Astrocyte of the cerebellum (primary cell): ENCODE data around the gene ANKS6.

ENCODE experiments used
- DNase-seq: peaks from one replicate; pipeline ENCODE4 v3.0.0-alpha.2; 2011; ENCODE audit warnings: low read depth
- H3K4me3 ChIP-seq: 2 replicates; pipeline ENCODE4 v1.5.1; 2011; ENCODE audit warnings: mild to moderate bottlenecking, low read depth, low read length, moderate library complexity
- in situ Hi-C: cut with HindIII; loops from 2 replicates; pipeline ENCODE4 v1.10.0; 2017; ENCODE audit warnings: low sequenced_read_pairs
- TF ChIP-seq, protein P1 (sequence below): IDR thresholded peaks from 2 replicates; pipeline ENCODE4 v1.5.1; 2012; ENCODE audit warnings: low read length, low read depth, moderate library complexity, mild to moderate bottlenecking; ENCODE audit errors: missing control alignments

ANKS6 gene

DNA sequence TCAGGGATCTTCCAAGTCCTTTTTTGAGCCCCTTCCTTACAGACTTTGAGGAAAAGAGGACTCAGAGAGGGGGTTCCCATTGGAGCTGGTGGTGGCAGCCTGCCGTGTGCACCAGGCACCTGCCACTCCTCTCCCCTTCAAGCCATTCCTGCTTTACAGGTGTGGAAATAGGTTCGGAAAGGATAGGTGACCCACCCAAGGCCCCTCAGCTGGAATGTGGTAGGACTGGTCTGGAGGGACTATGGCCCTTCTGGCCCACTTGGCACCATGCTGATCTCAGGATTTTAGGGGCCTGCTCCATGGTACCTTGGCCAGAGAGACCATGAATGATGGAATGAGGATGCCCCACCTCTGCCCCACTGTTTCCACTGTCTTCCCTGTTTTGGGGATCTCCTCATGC is 12.5 kb upstream of the ANKS6 start:
- in situ Hi-C loops, result no loop called here
- no peak for DNase-seq

DNA sequence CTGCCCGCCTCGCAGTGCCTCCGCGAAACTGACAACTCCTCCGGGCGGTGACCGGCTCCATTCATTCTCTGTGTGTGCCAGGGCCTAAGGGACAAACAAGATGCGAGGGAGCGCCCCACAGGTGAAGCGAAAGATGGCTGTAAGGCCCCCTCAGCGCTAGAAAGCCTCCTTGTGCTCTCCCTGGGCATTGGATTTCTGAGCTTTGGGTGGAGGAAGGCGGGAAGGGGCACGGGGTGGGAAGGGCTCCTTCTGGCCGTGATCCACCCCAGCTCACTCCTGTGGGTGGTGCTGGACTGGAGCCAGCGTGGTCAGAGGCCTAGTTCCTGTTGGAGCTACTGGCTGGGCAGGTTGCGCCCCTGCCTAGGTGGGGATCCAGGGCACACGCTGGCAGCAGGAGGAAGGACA is 12.1 kb upstream of the ANKS6 start:
- H3K4me3 ChIP-seq, result peak overlapping the region; percentile 40
- in situ Hi-C loops, result no loop called here
- DNase-seq, result no peak
- TF ChIP-seq, protein P1, sequence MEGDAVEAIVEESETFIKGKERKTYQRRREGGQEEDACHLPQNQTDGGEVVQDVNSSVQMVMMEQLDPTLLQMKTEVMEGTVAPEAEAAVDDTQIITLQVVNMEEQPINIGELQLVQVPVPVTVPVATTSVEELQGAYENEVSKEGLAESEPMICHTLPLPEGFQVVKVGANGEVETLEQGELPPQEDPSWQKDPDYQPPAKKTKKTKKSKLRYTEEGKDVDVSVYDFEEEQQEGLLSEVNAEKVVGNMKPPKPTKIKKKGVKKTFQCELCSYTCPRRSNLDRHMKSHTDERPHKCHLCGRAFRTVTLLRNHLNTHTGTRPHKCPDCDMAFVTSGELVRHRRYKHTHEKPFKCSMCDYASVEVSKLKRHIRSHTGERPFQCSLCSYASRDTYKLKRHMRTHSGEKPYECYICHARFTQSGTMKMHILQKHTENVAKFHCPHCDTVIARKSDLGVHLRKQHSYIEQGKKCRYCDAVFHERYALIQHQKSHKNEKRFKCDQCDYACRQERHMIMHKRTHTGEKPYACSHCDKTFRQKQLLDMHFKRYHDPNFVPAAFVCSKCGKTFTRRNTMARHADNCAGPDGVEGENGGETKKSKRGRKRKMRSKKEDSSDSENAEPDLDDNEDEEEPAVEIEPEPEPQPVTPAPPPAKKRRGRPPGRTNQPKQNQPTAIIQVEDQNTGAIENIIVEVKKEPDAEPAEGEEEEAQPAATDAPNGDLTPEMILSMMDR, result no peak

More for the DNA sequence above, 12.5 kb upstream of the ANKS6 start:
- TF ChIP-seq, protein P1, result no peak
- H3K4me3 ChIP-seq, result no peak overlapping the region

- no peak for DNase-seq
- in situ Hi-C loops, result no loop called here
- TF ChIP-seq, protein P1, result no peak
- H3K4me3 ChIP-seq, result peak overlapping the region; percentile 40
Measured at GRCh38 chr9:98807814-98808195, 11.4 kb upstream of the ANKS6 start.

DNA sequence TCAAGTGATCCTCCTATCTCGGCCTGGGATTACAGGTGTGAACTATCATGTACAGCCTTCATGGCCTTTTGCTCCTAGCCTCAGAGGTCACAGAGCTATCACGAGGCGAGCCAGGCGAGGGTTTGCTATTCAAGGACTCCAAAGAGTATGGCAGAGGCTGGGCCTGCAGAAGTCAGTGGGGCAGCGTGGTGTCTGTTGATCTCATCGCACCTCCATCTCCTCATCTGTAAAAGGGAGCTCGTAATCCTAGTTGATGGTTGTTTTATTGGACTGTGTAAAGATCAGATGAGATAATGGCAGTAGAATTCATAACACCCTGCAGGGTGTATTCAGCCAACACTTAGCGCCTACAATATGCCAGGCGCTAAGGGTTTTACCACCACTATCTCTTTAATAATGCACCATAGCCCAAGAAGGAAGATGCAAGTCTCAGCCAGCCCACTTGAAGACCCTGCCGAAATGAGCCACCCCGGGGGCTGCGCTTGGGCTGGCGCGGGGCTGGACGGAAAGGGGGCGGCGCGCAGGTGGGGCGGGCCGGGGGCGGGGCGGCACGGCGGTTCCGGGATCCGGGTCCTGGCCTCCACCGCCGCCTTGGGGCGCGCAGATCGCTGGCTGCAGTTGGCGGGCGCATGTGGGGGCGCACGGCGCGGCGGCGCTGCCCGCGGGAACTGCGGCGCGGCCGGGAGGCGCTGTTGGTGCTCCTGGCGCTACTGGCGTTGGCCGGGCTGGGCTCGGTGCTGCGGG is 10.9 kb upstream of the ANKS6 start, which contains the start of gene GALNT12:
Gene GALNT12, plus strand, starts transcription at position 601 of the 744 bp plus-strand sequence. Its CDS starts 29 bp downstream, at position 630.
- in situ Hi-C loops, result no loop called here
- peak within 1 kb of the TSS; percentile 40 for H3K4me3 ChIP-seq
- DNase-seq, result no peak
- TF ChIP-seq, protein P1, result no peak

DNA sequence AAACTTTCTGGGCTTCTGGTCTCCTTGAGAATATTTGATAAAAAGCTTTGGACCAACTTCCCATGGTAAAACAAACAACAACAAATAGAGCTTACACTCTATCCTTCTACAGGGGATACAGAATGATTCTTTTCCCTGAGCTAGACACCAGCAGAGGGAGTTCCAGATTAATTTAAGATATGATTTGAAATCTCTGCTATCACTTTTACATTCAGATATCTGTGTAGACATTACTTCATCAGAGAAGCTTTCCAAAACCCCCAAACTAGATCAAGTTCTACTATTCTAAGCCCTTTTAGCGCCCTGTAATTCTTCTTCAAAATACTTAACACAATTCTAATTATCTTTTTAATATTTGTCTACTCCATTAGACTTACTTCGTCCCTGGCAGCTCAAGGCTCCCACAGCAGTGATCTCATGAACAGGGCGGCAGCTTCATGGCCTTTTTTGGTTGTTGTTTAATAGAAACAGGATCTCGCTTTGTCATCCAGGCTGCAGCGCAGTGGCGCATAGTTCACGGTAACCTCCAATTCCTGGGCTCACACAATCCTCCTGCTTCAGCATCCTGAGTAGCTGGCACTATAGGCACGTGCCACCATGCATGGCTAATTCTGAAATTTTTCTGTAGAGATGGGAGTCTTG is 10.2 kb upstream of the ANKS6 start:
- in situ Hi-C loops, result no loop called here
- no peak overlapping the region for H3K4me3 ChIP-seq
- no peak for DNase-seq
- TF ChIP-seq, protein P1, result peak; percentile 35

DNA sequence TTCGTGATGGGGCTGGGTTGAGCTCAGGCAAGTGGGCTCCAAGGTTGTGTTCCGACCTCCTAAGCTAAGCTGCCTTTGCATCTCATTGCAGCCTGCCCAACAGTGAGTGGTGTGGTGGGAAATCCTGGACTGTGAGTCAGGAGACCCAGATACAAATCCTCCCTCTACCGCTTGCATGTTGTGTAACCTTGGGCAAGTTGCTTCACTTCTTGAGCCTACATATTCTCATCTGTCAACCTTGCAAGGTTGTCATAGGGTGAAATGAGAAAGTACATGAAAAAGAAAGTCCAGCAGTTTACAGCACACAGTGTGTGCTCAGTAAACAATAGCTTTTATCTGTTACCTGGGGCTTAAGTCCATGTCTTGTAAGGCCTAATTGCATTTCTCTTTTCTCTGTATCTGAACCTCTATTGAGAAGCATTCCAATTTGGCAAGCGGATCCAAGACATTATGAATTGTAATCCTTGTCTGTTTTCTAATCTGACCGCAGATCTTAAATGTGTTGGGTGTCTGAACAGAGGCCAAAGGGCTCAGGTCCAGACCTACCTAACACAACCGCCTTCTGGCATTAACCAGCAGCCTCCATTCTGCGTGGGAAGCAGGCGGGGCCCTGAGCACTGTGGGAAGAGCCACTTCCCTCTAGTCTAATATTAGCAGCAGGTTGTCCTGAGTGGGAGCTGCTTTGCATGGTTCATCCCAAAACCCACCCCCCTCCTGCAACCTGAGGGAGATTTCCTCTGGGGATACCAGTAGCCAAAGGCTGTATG is 9.3 kb upstream of the ANKS6 start:
- DNase-seq, result no peak
- H3K4me3 ChIP-seq, result no peak overlapping the region
- TF ChIP-seq, protein P1, result no peak
- in situ Hi-C loops, result no loop called here
